Measurements from ENCODE around the gene ANXA2R. TPM values are rescaled to one million over a fixed set of nuclear protein-coding genes. Genes with fewer than 3 reads are reported as not detected.
"Not testable (repeated sequence)": the region's sequence is repeated elsewhere in the genome, so short reads cannot be mapped to it uniquely, and the experiment has no call there.

ANXA2R gene
- total and polyA plus RNA-seq, 2 experiments from 2014 or later, result 0.56 to 1.2 TPM

- Histone ChIP-seq H3K4me2 (ENCODE audit: unreplicated experiment) (no peak overlapping the region), H3K79me2 (ENCODE audit: insufficient read depth) (peaks cover 84% of the 10 kb centered on the region), H3K27me3 (replicated peaks; ENCODE audit: insufficient read depth) (no peaks in the 10 kb centered on the region), H3K27ac (no peak overlapping the region), H4K20me1 (ENCODE audit: insufficient read depth) (no peaks in the 10 kb centered on the region), H3K36me3 (ENCODE audit: low read depth) (no peaks in the 10 kb centered on the region), H3K9me2 (ENCODE audit: insufficient read depth) (no peaks in the 10 kb centered on the region), H3K4me1 (ENCODE audit: insufficient read depth) (peaks cover 4% of the 10 kb centered on the region; the same call in 1 of the 2 replicates), H2AFZ (0 out of 2 replicates have a peak overlapping the region, but pooled peaks have one; percentile 13), H3K9me3 (ENCODE audit: low read depth) (no peaks in the 10 kb centered on the region), H3K9ac (no peak overlapping the region), H3K4me3 (no peak overlapping the region), H3F3A (ENCODE audit: insufficient read depth) (peaks cover 6% of the 10 kb centered on the region)
- no peak for DNase-seq
- in situ Hi-C loops (cut with MboI), result no loop called here
- TF ChIP-seq EZH2 (IDR thresholded peaks at IDR 0.05; ENCODE audit: insufficient read depth, poor library complexity, severe bottlenecking), result no peak
- no peak for TF ChIP-seq EZH2phosphoT487 (IDR thresholded peaks at IDR 0.05; ENCODE audit: insufficient read depth, low read depth)
- 66 to 72% methylated on average over 5 of the region's 5 CpGs for WGBS, 2 experiments (ENCODE audit: low coverage in 1 of 2, low lambda C conversion rate in 2 of 2, missing lambda C conversion rate in 2 of 2)
Measured at GRCh38 chr5:43034591-43034968, 5.5 kb downstream of the ANXA2R start.

- Histone ChIP-seq H3K36me3 (ENCODE audit: low read depth) (no peaks in the 10 kb centered on the region), H3K9me3 (ENCODE audit: low read depth) (no peaks in the 10 kb centered on the region), H3K4me1 (ENCODE audit: insufficient read depth) (peaks cover 4% of the 10 kb centered on the region; the same call in 1 of the 2 replicates), H3K27ac (no peak overlapping the region), H3K4me2 (ENCODE audit: unreplicated experiment) (no peak overlapping the region), H3K9me2 (ENCODE audit: insufficient read depth) (no peaks in the 10 kb centered on the region), H3F3A (ENCODE audit: insufficient read depth) (peaks cover 6% of the 10 kb centered on the region; the same call in 1 of the 2 replicates), H3K79me2 (ENCODE audit: insufficient read depth) (peaks cover 84% of the 10 kb centered on the region), H3K4me3 (no peak overlapping the region), H3K27me3 (replicated peaks; ENCODE audit: insufficient read depth) (no peaks in the 10 kb centered on the region), H4K20me1 (ENCODE audit: insufficient read depth) (no peaks in the 10 kb centered on the region), H3K9ac (no peak overlapping the region), H2AFZ (0 out of 2 replicates have a peak overlapping the region, but pooled peaks have one; percentile 26)
- in situ Hi-C loops (cut with MboI), result no loop called here
- TF ChIP-seq EZH2phosphoT487 (IDR thresholded peaks at IDR 0.05; ENCODE audit: insufficient read depth, low read depth) (no peak), EZH2 (IDR thresholded peaks at IDR 0.05; ENCODE audit: insufficient read depth, poor library complexity, severe bottlenecking) (no peak)
- DNase-seq, result no peak
- 61% methylated on average over 39 to 41 of the region's 41 CpGs for whole genome bisulfite sequencing, 2 experiments (ENCODE audit: low coverage in 1 of 2, low lambda C conversion rate in 2 of 2, missing lambda C conversion rate in 2 of 2)
Measured at GRCh38 chr5:43033841-43034590, 6.1 kb downstream of the ANXA2R start.

GRCh38 chr5:43027054-43027785, 12.9 kb downstream of the ANXA2R start:
- no peak for DNase-seq
- H3K79me2 ChIP-seq (ENCODE audit: insufficient read depth), result peaks cover 59% of the 10 kb centered on the region
- H3K27ac ChIP-seq, result no peak overlapping the region
- no peaks in the 10 kb centered on the region for H4K20me1 ChIP-seq (ENCODE audit: insufficient read depth)
- in situ Hi-C loops (cut with MboI), result no loop called here
- H3K9ac ChIP-seq, result no peak overlapping the region
- no peaks in the 10 kb centered on the region for H3K9me2 ChIP-seq (ENCODE audit: insufficient read depth)
- WGBS, 2 experiments (ENCODE audit: low coverage in 1 of 2, low lambda C conversion rate in 2 of 2, missing lambda C conversion rate in 2 of 2), result 81 to 84% methylated on average over 7 of the region's 7 CpGs
- H3K4me3 ChIP-seq, result no peak overlapping the region
- H3K4me2 ChIP-seq (ENCODE audit: unreplicated experiment), result no peak overlapping the region
- H2AFZ ChIP-seq, result no peak overlapping the region
- H3K4me1 ChIP-seq (ENCODE audit: insufficient read depth), result no peaks in the 10 kb centered on the region
- no peaks in the 10 kb centered on the region for H3K36me3 ChIP-seq (ENCODE audit: low read depth)
- no peaks in the 10 kb centered on the region for H3K9me3 ChIP-seq (ENCODE audit: low read depth)
- H3K27me3 ChIP-seq (replicated peaks; ENCODE audit: insufficient read depth), result no peaks in the 10 kb centered on the region
- H3F3A ChIP-seq (ENCODE audit: insufficient read depth), result peaks cover 6% of the 10 kb centered on the region; the same call in 1 of the 2 replicates
- TF ChIP-seq EZH2 (IDR thresholded peaks at IDR 0.05; ENCODE audit: insufficient read depth, poor library complexity, severe bottlenecking) (no peak), EZH2phosphoT487 (IDR thresholded peaks at IDR 0.05; ENCODE audit: insufficient read depth, low read depth) (no peak)

- H3K27ac ChIP-seq; H3K27me3 ChIP-seq (replicated peaks; ENCODE audit: insufficient read depth); in situ Hi-C loops (cut with MboI); H3K4me3 ChIP-seq; H4K20me1 ChIP-seq (ENCODE audit: insufficient read depth); H3K9me2 ChIP-seq (ENCODE audit: insufficient read depth); H3F3A ChIP-seq (ENCODE audit: insufficient read depth); H3K9me3 ChIP-seq (ENCODE audit: low read depth); H3K4me2 ChIP-seq (ENCODE audit: unreplicated experiment); DNase-seq; H3K36me3 ChIP-seq (ENCODE audit: low read depth); H3K9ac ChIP-seq; H3K4me1 ChIP-seq (ENCODE audit: insufficient read depth); H2AFZ ChIP-seq: not testable (repeated sequence)
- H3K79me2 ChIP-seq (ENCODE audit: insufficient read depth), result peaks cover 65% of the 10 kb centered on the region
- 84 to 86% methylated on average over 25 of the region's 25 CpGs for WGBS, 2 experiments (ENCODE audit: low coverage in 1 of 2, low lambda C conversion rate in 2 of 2, missing lambda C conversion rate in 2 of 2)
Measured at GRCh38 chr5:43025184-43025950, 14.8 kb downstream of the ANXA2R start.
